ENCODE measurements around the gene MS4A14. TPM values are rescaled to one million over a fixed set of nuclear protein-coding genes. Genes with fewer than 3 reads are reported as not detected.
"Not testable (repeated sequence)": the region's sequence is repeated elsewhere in the genome, so short reads cannot be mapped to it uniquely, and the experiment has no call there.

Gene MS4A14, protein sequence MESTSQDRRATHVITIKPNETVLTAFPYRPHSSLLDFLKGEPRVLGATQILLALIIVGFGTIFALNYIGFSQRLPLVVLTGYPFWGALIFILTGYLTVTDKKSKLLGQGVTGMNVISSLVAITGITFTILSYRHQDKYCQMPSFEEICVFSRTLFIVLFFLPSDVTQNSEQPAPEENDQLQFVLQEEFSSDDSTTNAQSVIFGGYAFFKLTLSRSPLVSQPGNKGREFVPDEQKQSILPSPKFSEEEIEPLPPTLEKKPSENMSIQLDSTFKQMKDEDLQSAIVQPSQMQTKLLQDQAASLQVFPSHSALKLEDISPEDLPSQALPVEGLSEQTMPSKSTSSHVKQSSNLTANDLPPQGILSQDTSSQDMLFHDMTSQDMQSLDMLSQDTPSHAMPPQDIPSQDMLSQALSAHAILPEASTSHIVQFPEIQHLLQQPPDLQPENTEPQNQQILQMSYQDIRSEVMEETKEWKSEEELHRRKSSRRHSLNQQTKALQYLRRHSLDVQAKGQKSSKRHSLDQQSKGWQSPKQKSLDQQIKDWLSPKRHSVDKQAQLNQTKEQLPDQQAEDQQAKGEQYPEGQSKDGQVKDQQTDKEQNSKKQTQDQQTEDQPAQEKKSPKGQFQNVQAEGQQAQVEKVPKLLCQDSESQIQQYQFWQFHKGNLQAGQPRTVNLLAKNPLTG
- not detected in 2 replicates for total RNA-seq (2014; rRNA removed; shearing (Covaris generic))

DNA sequence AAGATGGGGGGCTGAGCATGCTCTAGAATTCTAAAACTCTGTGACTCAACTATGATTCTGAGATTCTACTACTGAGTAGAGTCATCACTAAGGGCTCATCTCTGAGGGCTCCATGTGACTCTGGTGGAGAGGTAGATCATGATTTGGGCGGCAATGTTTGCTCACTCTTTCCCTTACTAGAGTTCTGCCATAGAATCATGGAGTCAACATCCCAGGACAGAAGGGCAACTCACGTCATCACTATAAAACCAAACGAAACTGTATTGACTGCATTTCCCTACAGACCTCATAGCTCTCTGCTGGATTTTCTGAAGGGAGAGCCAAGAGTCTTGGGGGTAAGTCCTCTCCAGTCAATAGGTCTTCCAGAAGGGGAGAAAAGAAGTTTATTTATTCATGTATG is at the start of gene MS4A14:
Gene MS4A14 (plus strand): TSS at position 78 of the 400 bp plus-strand sequence. CDS start 120 bp downstream, at position 198.
- DNase-seq (ENCODE audit: low read depth), result no peak

DNA sequence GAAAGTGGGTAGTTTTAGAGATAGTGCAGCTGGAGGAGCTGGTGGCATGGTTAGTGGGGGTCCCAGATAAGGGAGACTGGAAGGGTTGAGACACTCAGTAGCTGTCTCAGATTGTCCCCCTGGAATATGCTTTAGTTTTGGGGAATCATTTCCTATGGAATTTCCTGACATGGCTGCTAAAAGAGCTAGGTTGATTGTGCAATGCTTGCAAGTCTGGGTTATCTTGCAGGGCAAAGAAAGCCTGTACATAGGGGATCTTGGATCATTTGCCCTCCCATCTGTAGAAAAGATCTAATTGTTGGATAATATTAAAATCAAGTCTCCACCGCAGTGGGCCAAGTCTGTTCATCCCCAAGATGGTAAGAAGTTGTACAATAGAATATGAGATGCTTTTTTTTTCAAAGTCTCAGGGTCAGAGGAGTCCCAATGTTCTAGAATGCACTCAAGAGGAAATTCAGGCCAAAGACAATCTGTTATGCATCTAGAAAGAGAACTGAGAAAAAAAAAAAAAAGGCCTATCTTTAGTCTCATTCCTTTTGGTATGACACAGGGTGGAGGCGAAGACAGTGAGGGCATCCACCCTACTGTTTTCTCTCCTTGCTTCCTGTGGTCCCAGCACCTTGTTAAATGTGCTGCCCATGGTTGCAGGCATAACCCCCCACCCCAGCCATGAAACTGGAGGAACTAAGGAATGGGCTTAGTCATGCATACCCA is 49.0 kb upstream of the MS4A14 start:
- no peak for DNase-seq (ENCODE audit: low read depth)

DNA sequence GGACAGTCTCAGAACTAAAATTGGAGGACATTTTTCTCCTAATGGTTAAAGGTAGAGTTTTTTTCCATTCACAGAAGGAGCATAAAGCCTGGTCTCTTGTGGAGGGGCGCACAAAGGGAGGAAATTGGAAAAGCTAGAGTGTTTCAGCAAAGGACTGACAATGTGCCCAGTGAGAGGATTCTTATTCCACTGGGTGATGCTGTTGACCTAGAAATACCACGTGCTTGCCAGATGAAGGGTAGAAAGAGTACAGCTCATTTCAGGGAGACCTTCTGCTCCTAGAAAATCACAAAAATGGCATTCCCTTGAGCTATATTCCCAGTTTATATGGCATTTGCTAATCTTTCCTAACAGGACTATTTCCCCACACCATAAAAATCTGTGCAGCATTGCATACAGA is 48.1 kb upstream of the MS4A14 start:
- DNase-seq (ENCODE audit: low read depth), result no peak

DNA sequence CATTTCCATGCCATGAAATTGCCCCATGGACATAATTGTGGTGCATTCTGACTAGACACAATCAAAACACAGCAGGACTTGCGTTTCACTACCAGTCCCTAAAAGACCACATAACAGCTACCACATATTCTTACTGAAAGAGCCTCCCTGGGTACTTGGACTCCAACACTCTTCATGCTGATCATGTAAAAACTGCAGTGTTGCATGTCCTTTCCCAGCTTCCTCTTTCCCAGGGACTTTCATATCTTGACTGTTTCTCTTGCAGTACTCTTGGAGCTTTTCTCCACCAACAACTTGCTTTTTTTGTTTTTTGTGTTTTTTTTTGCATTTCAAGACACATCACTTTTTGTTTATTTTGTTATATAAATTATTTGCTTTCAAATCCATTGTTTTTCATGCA is 46.3 kb upstream of the MS4A14 start:
- DNase-seq (ENCODE audit: low read depth), result no peak

DNA sequence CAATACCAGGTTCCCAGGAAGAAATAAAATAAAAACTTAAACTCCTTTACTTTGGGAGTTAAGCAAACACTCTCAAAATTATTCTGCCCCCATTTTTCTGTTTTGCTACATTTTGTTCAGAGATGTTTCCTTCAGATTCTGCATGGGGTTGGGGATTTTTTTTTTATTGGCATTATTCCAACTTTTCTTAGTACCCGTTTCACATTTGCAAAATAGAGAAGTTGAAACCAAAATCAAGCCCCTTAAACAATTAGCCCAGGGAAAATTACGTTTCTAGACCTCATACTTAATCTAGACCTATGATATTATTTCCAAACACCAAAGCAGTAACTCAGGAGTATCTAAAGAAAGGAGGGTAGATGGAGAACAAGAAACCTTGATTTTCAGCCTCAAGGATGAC is 38.5 kb upstream of the MS4A14 start:
- no peak for DNase-seq (ENCODE audit: low read depth)

DNA sequence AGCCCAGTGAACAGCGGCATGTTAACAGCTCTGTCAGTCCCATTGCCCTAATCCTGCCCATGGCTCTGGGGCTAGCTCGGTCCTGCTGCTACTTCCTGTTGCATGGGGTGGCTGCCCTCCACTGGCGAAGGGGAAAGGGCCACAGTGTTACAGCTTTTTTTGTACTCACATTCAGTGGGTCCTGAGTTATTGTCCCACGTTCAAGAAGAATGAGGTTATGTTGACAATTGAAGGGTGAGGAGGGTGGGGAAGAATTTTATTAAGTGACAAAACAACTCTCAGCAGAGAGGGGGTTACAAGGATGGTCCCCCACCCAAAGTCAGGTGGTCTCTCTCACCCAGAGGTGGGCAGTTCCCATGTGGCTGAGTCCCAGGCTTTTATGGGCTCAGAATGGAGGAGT is 35.6 kb upstream of the MS4A14 start:
- no peak for DNase-seq (ENCODE audit: low read depth)

DNA sequence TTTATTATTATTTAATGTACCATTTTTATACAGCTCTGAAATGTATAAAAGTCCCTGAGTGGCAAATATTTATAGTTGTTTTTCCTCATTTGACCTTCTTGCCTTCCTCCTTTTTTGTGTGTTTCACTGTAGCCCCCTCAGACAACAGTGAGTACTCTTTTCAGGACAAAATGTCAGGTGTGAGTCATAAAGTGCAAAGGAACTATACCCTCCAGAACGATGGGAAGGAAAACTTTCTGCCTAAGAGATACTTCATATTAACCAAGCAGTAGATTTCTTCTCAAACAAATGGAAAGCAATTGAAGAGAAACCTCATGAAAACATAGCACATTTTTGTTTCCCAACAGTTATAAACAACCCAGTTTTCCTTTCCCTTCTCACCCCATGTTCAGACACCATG is 34.0 kb upstream of the MS4A14 start:
- no peak for DNase-seq (ENCODE audit: low read depth)

DNA sequence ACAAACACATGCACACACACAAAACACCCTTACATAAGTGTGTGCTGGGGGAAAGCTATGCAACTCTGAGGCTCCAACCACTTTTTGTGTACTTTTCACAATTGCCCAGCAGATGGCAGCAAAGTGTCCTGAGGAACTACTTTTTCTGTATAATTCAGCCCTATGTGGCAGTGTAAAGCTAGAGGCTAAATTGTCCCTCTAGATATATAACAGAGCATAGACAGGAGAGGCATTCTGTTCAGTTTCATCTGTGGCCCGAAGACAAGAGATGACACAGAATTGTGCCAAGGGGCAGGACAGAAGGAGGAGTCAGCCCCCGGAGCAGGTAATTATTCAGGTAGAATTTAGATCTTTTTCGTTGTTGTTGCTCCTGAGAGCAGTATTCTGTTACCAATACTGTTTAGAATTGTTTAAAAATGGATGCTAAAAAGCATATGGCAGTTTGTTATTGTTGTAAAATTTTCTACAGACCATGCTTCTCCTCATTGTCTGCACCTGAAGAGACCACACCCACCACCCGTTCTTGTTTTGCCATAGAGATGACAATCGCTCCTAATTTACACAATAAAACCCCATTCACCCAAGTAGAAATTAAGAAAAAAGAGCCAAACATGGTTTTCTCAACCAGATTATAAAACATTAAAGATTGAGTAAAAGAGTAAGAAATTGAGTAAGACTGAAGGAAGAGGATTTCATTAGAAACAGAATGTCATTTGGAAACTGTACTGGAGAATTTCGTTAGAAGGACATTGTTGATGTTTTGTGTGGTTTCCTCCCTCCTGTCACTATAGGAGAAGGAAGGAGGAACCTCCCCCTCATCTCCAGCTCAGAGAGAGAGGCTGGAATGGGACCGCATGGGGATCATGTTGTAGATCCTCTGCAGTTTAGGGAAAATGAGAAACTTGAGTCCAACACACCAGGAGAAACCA is 32.5 kb upstream of the MS4A14 start:
- peak; percentile 45 for DNase-seq (ENCODE audit: low read depth)

DNA sequence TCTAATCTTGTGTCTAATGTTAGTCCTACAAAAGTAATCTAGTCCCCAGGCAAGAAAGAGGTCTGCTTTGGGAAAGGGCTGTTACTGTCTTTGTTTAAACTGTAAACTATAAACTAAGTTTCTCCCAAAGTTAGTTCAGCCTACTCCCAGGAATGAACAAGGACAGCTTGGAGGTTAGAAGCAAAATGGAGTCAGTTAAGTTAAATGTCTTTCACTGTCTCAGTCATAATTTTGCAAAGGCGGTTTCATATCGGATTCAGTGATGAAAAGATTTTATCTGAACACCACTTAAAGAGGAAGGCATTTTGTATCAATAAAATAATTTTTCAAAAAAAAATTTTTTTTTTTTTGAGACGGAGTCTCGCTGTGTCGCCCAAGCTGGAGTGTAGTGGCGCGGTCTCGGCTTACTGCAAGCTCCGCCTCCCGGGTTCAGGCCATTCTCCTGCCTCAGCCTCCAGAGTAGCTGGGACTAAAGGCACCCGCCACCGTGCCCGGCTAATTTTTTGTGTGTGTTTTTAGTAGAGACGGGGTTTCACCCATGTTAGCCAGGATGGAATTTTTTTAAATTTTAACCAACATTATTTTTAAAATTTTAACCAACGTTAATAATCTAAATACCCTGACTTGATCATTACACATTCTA is 29.9 kb upstream of the MS4A14 start:
- not testable (repeated sequence) for DNase-seq (ENCODE audit: low read depth)

DNA sequence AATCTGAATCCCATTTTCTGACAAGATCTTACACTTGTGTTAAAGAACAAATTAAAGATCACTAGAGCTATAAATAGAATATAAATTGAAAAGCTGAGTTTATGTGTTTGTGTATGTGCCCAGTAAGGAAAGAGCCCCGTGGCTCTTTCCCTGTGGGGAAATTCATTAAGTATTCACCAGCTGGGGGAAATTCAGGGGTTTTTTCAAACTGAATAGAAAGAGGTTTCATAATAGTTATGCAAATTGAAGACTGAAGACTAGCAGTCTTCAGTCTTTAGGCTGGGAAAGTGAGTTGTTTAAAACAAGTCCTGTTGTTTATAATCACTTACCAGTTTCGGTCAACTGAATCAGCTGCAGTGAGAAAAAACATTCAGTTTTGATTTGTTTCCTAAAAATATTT is 29.2 kb upstream of the MS4A14 start:
- no peak for DNase-seq (ENCODE audit: low read depth)

DNA sequence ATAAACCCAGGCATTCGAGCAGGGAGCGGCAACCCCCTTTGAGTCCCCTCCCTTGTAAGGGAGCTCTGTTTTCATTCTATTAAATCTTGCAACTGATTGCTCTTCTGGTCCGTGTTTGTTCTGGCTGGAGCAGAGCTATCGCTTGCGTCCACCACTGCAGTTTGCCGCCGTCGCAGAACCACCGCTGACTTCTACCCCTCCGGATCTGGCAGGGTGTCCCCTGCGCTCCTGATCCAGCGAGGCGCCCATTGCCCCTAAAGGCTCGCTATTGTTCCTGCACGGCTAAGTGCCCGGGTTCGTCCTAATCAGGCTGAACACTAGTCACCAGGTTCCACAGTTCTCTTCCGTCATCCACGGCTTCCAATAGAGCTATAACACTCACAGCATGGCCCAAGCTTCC is 28.4 kb upstream of the MS4A14 start:
- DNase-seq (ENCODE audit: low read depth), result no peak

DNA sequence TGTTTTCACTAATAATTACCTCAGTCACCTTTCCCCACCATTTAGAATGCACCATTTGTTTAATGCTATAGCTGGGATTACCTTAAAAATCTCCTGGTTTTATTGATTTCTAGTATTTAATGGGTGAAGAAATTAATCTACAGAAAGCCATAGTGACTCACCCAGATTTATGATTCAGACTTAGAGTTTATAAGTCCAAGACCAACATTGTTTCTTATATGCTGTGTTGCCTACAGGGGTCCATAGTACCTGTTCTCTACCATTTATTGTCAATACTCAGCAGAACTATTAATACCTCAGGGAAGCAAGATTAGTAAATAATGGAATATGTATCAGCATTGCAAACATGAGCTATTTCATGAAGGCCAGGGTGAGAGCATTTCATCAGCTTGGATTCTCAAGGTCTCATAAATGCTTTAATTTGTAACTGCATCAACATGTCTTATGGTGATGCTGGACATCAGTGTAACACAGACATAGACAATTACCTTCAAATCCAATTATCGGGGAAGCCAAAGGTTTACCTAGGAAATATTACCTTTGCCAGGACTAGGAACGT is 25.9 kb upstream of the MS4A14 start:
- no peak for DNase-seq (ENCODE audit: low read depth)

DNA sequence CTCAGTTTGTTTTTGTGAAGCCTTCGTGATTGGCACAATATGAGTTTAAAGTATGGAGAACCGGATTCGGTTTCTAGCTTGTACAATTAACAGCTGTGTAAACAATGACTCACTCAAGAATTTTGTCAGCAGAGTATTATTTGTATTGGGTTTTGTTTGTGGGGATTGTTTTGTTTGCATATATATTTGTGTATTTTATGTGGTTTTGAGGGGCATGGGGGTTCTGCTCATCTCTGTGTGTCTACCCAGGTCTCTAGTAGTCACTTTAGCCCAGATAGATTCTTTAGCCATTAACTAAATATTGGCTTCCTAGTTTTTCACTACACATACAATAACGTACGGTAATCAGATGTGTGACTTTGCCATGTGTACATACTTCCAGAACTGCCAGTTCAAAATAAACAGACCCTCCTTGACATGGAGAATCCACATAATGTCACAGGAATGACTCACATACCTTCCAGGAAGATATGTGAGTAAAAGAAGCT is 25.4 kb upstream of the MS4A14 start:
- peak; percentile 9 for DNase-seq (ENCODE audit: low read depth)

DNA sequence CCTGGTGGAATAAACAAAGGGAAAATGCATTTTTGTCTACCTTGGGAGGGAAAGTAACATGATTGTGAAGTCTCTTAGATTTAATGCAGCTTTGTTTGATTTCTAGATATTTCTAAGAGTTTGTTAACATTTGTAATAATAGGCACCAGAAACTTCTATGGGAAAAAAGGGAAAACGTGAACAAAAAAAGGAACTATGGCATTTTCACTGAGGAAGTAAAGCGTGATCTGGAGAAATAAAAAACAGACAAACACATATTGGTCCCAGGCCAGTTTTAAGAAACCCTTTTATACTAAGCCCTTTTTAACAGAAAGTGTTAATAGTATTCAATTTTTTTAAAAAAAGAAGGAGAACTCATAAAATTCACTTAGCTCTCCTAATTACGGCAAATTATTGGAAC is 24.9 kb upstream of the MS4A14 start:
- DNase-seq (ENCODE audit: low read depth), result no peak

DNA sequence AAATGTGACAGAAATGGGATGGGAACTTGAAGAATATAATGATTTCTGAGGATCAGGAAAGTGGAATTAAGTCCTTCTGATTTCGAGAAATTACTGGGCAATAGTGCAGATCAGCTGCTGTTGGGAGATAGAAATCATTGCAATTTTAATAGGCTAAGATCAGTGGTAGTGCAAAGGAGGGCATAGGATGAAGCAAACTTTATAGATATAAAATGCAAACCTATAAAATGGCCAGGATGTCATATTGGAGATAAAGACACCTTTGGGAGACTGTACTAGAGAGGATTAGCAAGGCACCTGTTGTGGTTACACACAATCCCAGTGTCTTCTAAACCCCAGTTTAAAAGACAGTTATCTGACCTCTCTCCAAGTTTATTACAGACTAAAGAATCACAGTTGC is 24.4 kb upstream of the MS4A14 start:
- no peak for DNase-seq (ENCODE audit: low read depth)

DNA sequence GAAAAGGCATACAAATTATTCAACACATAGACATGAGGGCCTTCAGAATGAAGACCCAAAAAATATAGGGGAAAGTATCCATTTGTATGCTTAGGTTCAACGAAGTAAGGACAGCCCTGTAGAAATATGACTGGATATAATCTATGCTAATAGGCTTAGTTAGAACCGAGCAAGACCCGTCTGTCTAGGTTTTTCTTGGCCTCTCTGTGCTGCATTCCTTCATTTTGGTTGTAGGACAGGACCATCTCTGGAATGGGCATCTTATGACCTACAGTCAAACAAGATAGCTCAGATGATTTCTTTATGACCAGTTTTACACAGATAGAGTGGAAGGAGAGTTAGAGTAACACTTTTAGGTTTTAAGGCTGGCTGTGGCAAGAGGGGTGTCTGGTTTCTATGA is 23.5 kb upstream of the MS4A14 start:
- no peak for DNase-seq (ENCODE audit: low read depth)

DNA sequence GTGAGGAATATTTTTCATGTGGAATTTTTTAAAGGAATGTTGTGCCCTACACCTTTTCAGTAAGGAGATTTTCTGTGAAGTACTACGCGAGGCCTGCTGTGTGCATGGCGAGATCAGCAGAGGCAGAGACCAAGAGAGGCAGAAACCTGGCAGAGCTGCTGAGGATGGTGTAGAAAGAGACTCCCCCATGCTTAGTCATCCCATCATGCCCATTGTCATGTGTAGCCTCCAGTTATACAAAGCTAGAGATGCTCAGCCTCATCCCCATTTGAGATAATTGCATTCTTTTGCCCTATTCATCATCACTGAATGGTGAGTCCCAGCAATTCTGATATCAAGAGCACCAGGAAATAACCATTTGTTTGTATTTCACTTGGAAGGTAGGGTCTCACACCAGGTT is 20.9 kb upstream of the MS4A14 start:
- no peak for DNase-seq (ENCODE audit: low read depth)

DNA sequence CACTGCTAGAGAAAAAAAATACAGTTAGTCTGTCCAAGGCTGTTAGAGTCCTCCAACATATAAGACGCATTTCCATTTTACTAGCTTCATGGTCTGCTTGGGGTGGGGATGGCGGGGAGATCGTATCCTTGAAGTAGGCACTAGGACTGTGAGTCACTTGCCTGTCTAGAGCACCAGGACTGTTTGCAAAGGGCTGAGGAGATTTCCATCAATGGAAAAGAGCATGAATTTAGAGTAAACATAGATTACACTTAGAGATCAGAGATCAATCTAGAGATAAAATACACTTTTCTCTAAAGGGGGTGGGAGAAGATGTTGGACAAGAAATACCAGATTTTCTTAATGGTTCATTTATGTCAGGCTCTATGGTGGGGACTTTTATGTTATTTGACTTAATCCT is 19.7 kb upstream of the MS4A14 start:
- no peak for DNase-seq (ENCODE audit: low read depth)

DNA sequence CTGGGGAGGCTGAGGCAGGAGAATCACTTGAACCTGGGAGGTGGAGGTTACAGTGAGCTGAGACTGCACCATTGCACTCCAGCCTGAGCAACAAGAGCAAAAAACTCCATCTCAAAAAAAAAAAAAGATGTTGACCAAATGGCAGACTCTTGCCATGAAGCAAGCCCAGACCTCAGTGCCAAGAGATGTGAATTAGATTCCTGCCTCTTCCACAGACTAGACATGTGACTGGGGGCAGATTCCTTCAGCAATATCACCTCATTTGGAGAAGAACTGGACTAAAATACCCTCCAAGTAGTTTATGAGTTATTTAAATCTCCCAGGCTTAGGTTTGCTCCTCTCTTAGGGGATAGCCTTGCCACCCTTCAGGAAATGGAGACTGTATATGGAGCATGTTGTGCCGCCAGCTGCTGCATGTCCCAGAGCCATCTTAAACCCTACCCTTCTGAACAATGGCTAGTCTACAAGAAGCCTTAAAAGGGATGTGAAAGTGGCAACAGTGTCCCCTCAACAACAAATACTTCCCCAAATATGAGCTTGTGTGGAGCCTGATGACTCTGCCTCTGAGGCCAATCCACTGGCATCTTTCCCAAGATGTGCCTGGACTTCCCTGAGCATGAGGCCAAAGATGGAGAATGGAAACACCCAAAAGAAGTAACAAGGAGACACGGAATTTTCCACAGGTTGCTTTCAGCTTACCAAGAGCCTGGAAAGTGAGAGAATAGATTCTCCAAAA is 18.7 kb upstream of the MS4A14 start:
- no peak for DNase-seq (ENCODE audit: low read depth)

DNA sequence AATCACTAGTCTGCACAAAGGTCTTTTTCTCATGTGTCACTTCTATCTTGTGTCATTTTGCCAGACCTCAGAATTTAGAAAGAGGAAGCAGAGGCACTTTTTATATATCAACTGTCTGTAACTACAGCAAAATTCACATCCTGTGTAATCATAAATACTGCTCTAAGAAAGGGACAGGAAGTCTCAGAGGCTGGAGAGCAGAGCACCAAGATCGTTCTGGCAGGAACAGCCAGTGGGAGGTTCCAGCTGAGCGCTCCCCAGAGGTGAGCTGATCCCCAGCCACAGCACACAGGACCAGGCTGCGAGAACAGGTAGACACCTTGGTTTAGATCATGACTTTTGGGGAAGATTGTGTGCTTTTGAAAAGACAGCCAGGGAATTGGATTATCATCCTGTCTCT is 17.9 kb upstream of the MS4A14 start, which contains the start of gene MS4A7:
Gene MS4A7 (plus strand): TSS at position 179 of the 400 bp plus-strand sequence. CDS start 4,610 bp downstream, outside the sequence.
- DNase-seq (ENCODE audit: low read depth), result no peak
